Retinal pigment epithelial cell (primary cell): Measurements from ENCODE around the gene PFDN1.

Experiments used
- DNase-seq: peaks from one replicate; pipeline ENCODE4 v3.0.0-alpha.2; 2010; ENCODE audit warnings: low read depth
- H3K4me3 ChIP-seq: 2 replicates; pipeline ENCODE4 v1.5.1; 2011; ENCODE audit warnings: mild to moderate bottlenecking, low read length, control low read depth, moderate library complexity
- TF ChIP-seq, protein P1 (sequence below): conservative IDR thresholded peaks from 2 replicates; pipeline ENCODE4 v1.5.1; 2011; ENCODE audit warnings: low read depth, low read length, control low read depth, inconsistent platforms

Gene PFDN1

GRCh38 chr5:140328036-140328764 is 25.3 kb upstream of the PFDN1 start:
- no peak overlapping the region for H3K4me3 ChIP-seq
- DNase-seq: no peak
- TF ChIP-seq, protein P1, sequence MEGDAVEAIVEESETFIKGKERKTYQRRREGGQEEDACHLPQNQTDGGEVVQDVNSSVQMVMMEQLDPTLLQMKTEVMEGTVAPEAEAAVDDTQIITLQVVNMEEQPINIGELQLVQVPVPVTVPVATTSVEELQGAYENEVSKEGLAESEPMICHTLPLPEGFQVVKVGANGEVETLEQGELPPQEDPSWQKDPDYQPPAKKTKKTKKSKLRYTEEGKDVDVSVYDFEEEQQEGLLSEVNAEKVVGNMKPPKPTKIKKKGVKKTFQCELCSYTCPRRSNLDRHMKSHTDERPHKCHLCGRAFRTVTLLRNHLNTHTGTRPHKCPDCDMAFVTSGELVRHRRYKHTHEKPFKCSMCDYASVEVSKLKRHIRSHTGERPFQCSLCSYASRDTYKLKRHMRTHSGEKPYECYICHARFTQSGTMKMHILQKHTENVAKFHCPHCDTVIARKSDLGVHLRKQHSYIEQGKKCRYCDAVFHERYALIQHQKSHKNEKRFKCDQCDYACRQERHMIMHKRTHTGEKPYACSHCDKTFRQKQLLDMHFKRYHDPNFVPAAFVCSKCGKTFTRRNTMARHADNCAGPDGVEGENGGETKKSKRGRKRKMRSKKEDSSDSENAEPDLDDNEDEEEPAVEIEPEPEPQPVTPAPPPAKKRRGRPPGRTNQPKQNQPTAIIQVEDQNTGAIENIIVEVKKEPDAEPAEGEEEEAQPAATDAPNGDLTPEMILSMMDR: no peak

DNA sequence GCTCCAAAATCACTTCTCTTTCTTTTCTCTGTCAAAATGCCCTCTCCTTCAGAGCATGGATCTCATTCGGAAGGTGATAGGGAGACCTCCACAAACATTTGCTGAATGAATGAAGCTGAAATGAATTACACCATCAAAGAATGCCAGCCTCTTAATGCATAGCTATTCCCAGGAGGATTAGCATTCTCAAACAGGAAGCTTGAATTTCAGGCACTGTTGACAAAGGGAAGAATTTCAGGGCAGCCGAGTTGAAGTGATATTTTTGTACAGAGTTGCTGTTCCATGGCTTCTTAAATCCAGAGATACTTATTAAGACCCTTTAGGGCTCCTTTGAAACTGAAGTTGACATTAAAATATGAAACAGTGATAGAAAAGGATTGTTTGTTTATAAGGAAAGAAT is 24.7 kb upstream of the PFDN1 start:
- DNase-seq: peak; percentile 94
- TF ChIP-seq, protein P1: no peak
- H3K4me3 ChIP-seq: no peak overlapping the region

- no peak for DNase-seq
- TF ChIP-seq, protein P1: no peak
- no peak overlapping the region for H3K4me3 ChIP-seq
Measured at GRCh38 chr5:140325486-140325885, 22.6 kb upstream of the PFDN1 start.

DNA sequence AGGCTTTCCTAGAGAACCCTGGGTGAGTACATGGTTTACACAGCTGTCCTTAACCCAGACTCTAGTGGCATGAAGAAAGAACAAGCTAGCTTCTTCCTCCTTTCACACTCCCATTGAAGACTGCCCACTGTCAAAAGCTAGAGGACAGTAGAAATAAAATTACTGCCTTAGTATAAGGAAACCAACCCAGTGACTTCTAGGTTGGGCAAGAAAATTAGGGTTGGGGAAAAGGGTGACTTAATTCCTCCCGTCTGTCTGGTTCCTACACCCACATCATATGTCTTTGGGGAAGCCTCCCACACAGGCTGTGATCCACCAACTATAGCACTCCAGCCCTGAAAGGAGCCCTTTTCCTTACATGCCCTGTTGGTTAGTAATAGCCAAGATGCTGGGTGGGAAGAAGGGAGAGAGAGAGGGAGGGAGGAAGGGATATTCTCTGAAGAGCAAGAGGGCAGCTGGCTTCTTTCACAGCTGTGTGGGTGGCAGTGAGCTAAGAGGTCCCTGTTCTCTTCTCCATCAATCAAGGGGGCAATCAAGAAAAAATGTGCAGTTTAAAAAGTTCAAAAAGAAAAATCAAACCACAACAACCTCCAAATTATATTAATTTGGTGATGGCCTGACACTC is 21.8 kb upstream of the PFDN1 start:
- TF ChIP-seq, protein P1: no peak
- no peak overlapping the region for H3K4me3 ChIP-seq
- no peak for DNase-seq

- TF ChIP-seq, protein P1: no peak
- DNase-seq: no peak
- H3K4me3 ChIP-seq: no peak overlapping the region
Measured at GRCh38 chr5:140324041-140324600, 21.2 kb upstream of the PFDN1 start.

GRCh38 chr5:140322751-140323731 is 20.1 kb upstream of the PFDN1 start:
- peak; percentile 88 for DNase-seq
- H3K4me3 ChIP-seq: peak overlapping the region; percentile 1
- TF ChIP-seq, protein P1: no peak
